Measurements from ENCODE around the gene SGK1. TPM values are rescaled to one million over a fixed set of nuclear protein-coding genes. Genes with fewer than 3 reads are reported as not detected.

SGK1 gene
- total RNA-seq, 1 donor from 2014 or later: 6.3 TPM

DNA sequence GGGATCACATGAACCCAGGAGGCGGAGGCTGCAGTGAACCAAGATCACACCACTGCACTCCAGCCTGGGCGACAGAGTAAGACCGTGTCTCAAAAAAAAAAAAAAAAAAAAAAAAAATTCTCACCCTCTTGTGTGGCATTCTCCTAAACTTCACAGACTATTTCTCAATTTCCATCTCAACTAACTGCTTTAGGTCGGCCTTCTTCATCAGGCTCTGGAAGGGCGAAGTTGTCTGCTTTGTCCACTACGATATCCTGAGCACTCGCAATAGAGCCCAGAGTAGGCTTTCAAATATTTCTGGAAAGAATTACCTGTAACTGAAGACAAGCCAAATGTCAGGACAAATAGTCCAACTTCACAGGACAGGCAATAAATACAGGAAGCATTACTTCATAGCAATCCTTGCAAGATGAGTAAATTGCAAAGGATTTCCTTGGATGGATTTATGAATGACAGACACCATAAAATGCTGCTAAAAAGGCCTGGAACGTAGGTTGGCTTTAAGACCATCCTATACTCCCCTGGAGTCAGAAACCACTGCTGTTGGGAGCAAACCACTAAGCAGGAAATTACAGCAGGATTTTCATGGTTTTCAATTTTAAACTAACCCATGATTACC is 149.2 kb downstream of the SGK1 start:
- TF ChIP-seq, protein P1, sequence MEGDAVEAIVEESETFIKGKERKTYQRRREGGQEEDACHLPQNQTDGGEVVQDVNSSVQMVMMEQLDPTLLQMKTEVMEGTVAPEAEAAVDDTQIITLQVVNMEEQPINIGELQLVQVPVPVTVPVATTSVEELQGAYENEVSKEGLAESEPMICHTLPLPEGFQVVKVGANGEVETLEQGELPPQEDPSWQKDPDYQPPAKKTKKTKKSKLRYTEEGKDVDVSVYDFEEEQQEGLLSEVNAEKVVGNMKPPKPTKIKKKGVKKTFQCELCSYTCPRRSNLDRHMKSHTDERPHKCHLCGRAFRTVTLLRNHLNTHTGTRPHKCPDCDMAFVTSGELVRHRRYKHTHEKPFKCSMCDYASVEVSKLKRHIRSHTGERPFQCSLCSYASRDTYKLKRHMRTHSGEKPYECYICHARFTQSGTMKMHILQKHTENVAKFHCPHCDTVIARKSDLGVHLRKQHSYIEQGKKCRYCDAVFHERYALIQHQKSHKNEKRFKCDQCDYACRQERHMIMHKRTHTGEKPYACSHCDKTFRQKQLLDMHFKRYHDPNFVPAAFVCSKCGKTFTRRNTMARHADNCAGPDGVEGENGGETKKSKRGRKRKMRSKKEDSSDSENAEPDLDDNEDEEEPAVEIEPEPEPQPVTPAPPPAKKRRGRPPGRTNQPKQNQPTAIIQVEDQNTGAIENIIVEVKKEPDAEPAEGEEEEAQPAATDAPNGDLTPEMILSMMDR (IDR thresholded peaks at IDR 0.05; ENCODE audit: partially characterized antibody, unreplicated experiment): no peak
- H3K4me3 Mint-ChIP-seq (ENCODE audit: unreplicated experiment): no peak overlapping the region
- no peak overlapping the region for H3K27ac Mint-ChIP-seq (ENCODE audit: unreplicated experiment)
- DNase-seq: no peak
- no peaks in the 10 kb centered on the region for H3K9me3 Mint-ChIP-seq (ENCODE audit: unreplicated experiment)
- no peaks in the 10 kb centered on the region for H3K4me1 Mint-ChIP-seq (ENCODE audit: low read depth, unreplicated experiment)
- no peaks in the 10 kb centered on the region for H3K27me3 Mint-ChIP-seq (ENCODE audit: unreplicated experiment)
- no peaks in the 10 kb centered on the region for H3K36me3 Mint-ChIP-seq (ENCODE audit: unreplicated experiment)

DNA sequence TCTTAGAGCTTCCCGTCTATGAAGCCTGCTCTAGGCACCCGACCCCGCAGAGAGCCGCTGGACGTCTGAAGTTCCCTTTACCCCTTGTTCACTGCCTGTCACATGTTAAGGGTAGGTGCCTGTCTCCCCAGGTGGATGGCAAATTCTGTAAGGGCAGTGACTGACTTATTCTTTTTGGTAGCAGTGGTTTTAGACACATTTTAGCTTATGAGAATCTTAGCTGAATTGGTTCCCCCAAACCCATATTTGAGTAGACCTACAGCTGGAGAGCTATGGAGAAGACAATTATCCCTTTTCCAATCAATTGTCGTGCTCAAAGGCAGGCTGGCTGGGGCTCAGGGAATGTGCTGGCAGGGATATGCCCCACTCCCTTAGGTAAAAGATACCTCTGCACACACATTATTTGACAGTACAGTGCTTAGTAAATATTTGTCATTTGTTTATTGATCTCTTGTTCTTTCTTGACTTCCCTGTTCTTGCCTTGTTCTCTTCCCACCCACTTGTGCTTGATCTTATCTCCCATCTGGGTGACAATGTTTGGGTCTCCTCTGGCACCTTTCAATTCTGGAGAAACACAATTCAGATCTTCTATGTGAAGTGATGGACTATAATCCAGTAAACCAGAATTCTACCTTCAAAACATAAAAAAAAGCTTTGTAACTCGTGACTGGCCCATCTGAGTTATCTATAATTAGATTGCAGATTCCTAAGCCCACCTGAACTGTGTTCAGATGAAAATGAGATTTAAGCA is 151.2 kb downstream of the SGK1 start:
- Mint-ChIP-seq H3K4me1 (ENCODE audit: low read depth, unreplicated experiment) (no peaks in the 10 kb centered on the region), H3K27ac (ENCODE audit: unreplicated experiment) (no peak overlapping the region), H3K9me3 (ENCODE audit: unreplicated experiment) (peaks cover 2% of the 10 kb centered on the region), H3K36me3 (ENCODE audit: unreplicated experiment) (no peaks in the 10 kb centered on the region), H3K27me3 (ENCODE audit: unreplicated experiment) (no peaks in the 10 kb centered on the region), H3K4me3 (ENCODE audit: unreplicated experiment) (no peak overlapping the region)
- no peak for DNase-seq
- TF ChIP-seq, protein P1 (IDR thresholded peaks at IDR 0.05; ENCODE audit: partially characterized antibody, unreplicated experiment): no peak

DNA sequence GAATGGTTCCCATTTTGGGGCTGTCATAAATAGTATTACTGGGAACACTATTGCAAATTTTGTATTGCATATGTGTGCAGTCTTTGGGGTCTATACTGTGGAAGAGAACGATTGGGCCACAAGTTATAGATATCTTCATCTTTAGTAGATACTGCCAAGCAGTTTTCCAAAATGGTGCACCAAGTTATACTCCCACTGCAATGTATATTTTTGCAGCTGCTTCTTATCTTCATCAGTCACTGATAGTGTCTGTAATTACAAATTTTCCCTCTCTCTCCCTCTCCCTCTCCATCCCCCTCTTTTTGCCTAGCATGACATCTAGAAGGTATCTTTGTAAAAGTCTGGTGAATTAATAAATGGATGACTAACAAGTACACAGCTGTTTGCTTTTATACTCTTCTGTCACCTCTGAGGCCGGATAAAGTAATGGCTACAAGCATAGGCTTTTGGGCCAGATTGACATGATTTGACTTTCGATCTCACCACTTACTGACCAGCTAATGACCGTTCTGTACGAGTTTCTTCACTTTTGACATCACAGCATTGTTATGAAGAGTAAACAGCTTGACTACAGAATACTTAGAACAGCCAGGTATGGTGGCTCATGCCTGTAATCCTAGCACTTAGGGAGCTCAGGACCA is 152.2 kb downstream of the SGK1 start:
- H3K36me3 Mint-ChIP-seq (ENCODE audit: unreplicated experiment): no peaks in the 10 kb centered on the region
- TF ChIP-seq, protein P1 (IDR thresholded peaks at IDR 0.05; ENCODE audit: partially characterized antibody, unreplicated experiment): no peak
- H3K4me1 Mint-ChIP-seq (ENCODE audit: low read depth, unreplicated experiment): no peaks in the 10 kb centered on the region
- H3K27me3 Mint-ChIP-seq (ENCODE audit: unreplicated experiment): no peaks in the 10 kb centered on the region
- H3K9me3 Mint-ChIP-seq (ENCODE audit: unreplicated experiment): peaks cover 2% of the 10 kb centered on the region
- H3K4me3 Mint-ChIP-seq (ENCODE audit: unreplicated experiment): no peak overlapping the region
- no peak overlapping the region for H3K27ac Mint-ChIP-seq (ENCODE audit: unreplicated experiment)
- no peak for DNase-seq

DNA sequence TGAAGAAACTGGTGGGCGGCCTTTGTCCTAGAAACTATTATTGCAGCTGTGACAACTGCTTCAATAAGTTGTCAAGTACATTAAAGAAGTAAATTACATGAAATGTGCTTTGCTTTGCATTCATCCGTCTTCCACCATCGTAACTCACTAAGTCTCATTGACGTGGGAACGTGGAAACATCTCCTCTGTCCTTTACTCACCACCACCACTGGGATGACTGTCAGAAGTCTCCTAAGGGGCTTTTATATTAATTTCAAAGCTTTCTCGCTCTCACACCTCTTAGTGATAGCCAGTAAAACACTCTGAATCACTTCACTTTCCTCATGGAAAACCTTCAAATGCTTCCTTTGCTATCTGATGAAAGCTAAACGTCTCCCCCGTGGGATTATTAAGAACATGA is 153.6 kb downstream of the SGK1 start:
- Mint-ChIP-seq H3K27me3 (ENCODE audit: unreplicated experiment) (no peaks in the 10 kb centered on the region), H3K4me3 (ENCODE audit: unreplicated experiment) (no peak overlapping the region), H3K27ac (ENCODE audit: unreplicated experiment) (no peak overlapping the region), H3K4me1 (ENCODE audit: low read depth, unreplicated experiment) (no peaks in the 10 kb centered on the region), H3K9me3 (ENCODE audit: unreplicated experiment) (peaks cover 2% of the 10 kb centered on the region), H3K36me3 (ENCODE audit: unreplicated experiment) (no peaks in the 10 kb centered on the region)
- TF ChIP-seq, protein P1 (IDR thresholded peaks at IDR 0.05; ENCODE audit: partially characterized antibody, unreplicated experiment): no peak
- no peak for DNase-seq

DNA sequence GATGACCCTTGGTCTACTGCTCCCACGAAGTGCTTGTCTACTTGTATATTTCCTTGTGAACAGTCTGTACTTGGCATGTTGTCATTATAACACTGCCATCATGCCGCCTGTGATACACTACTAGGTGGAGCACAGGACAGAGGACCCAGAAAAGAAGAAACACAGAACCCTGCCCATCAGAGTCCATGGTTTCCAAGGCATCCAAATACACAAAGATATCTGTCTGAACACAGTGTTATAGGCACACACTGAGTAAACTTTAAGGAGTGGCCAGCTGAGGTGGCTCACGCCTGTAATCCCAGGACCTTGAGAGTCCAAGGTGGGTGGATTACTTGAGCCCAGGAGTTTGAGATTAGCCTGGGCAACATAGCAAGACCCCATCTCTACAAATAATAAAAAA is 155.0 kb downstream of the SGK1 start:
- no peaks in the 10 kb centered on the region for H3K27me3 Mint-ChIP-seq (ENCODE audit: unreplicated experiment)
- peaks cover 2% of the 10 kb centered on the region for H3K9me3 Mint-ChIP-seq (ENCODE audit: unreplicated experiment)
- DNase-seq: no peak
- no peaks in the 10 kb centered on the region for H3K4me1 Mint-ChIP-seq (ENCODE audit: low read depth, unreplicated experiment)
- H3K36me3 Mint-ChIP-seq (ENCODE audit: unreplicated experiment): no peaks in the 10 kb centered on the region
- TF ChIP-seq, protein P1 (IDR thresholded peaks at IDR 0.05; ENCODE audit: partially characterized antibody, unreplicated experiment): no peak
- H3K27ac Mint-ChIP-seq (ENCODE audit: unreplicated experiment): no peak overlapping the region
- H3K4me3 Mint-ChIP-seq (ENCODE audit: unreplicated experiment): no peak overlapping the region
